GM23248 (cell line): Measurements from ENCODE around the gene PTPN1. TPM values are rescaled to one million over a fixed set of nuclear protein-coding genes. Genes with fewer than 3 reads are reported as not detected.

Source experiments
- DNase-seq: peaks from one replicate; pipeline ENCODE4 v3.0.0-alpha.2; 2015
- H2AFZ ChIP-seq: fragments of 200-600 bp; sonication (generic); 2 replicates; pipeline ENCODE4 v1.6.1; 2016; ENCODE audit warnings: antibody characterized with exemption
- H3F3A ChIP-seq: fragments of 200-600 bp; sonication (generic); 2 replicates; pipeline ENCODE4 v1.6.1; 2016; ENCODE audit warnings: mild to moderate bottlenecking, antibody characterized with exemption, mixed run types; ENCODE audit not compliant: insufficient read depth
- H3K27ac ChIP-seq: fragments of 200-600 bp; sonication (generic); 2 replicates; pipeline ENCODE4 v1.5.1; 2016; ENCODE audit warnings: mild to moderate bottlenecking
- H3K27me3 ChIP-seq: fragments of 200-600 bp; sonication (generic); replicated peaks from 2 replicates; pipeline ENCODE4 v1.6.1; 2016; ENCODE audit warnings: mild to moderate bottlenecking; ENCODE audit not compliant: insufficient read depth
- H3K36me3 ChIP-seq: fragments of 200-600 bp; sonication (generic); 2 replicates; pipeline ENCODE4 v1.6.1; 2016; ENCODE audit warnings: low read depth, mild to moderate bottlenecking
- H3K4me1 ChIP-seq: fragments of 200-600 bp; sonication (generic); 2 replicates; pipeline ENCODE4 v1.6.1; 2016; ENCODE audit warnings: mild to moderate bottlenecking; ENCODE audit not compliant: insufficient read depth
- H3K4me2 ChIP-seq: fragments of 200-600 bp; sonication (generic); one replicate; pipeline ENCODE4 v1.6.1; 2016; ENCODE audit warnings: mild to moderate bottlenecking; ENCODE audit not compliant: unreplicated experiment
- H3K4me3 ChIP-seq: fragments of 200-600 bp; sonication (generic); 2 replicates; pipeline ENCODE4 v1.5.1; 2016; ENCODE audit warnings: mild to moderate bottlenecking
- H3K79me2 ChIP-seq: fragments of 200-600 bp; sonication (generic); 2 replicates; pipeline ENCODE4 v1.6.1; 2016; ENCODE audit warnings: mild to moderate bottlenecking; ENCODE audit not compliant: insufficient read depth
- H3K9ac ChIP-seq: fragments of 200-600 bp; sonication (generic); 2 replicates; pipeline ENCODE4 v1.6.1; 2016; ENCODE audit warnings: mild to moderate bottlenecking
- H3K9me2 ChIP-seq: fragments of 200-600 bp; sonication (generic); 2 replicates; pipeline ENCODE4 v1.6.1; 2016; ENCODE audit warnings: mixed run types, mild to moderate bottlenecking, moderate library complexity; ENCODE audit not compliant: insufficient read depth
- H3K9me3 ChIP-seq: fragments of 200-600 bp; sonication (generic); one replicate; pipeline ENCODE4 v1.6.1; 2017; ENCODE audit warnings: low read depth
- H4K20me1 ChIP-seq: fragments of 200-600 bp; sonication (generic); 2 replicates; pipeline ENCODE4 v1.6.0; 2016; ENCODE audit not compliant: insufficient read depth
- EZH2 ChIP-seq: fragments of 200-600 bp; sonication (generic); IDR thresholded peaks from 2 replicates; pipeline ENCODE4 v1.6.1; 2018; ENCODE audit warnings: antibody characterized with exemption, mild to moderate bottlenecking; ENCODE audit not compliant: insufficient read depth, poor library complexity, severe bottlenecking
- EZH2phosphoT487 ChIP-seq: fragments of 200-600 bp; sonication (generic); IDR thresholded peaks from 2 replicates; pipeline ENCODE4 v1.6.1; 2018; ENCODE audit warnings: antibody characterized with exemption, moderate library complexity, mild to moderate bottlenecking, low read depth; ENCODE audit not compliant: insufficient read depth
- WGBS, 2 experiments: methylation state at CpG; one replicate each; pipeline ENCODE4 v1.1.6; 2015 to 2017; ENCODE audit warnings: low lambda C conversion rate in 2 of 2, low coverage in 1 of 2; ENCODE audit errors: missing lambda C conversion rate in 2 of 2; 5-methylcytosine and 5-hydroxymethylcytosine counted together
- in situ Hi-C: fragments of 300-500 bp; cut with MboI; formaldehyde crosslinking; loops from 2 replicates; pipeline ENCODE4 v1.15.0; 2020
- polyA plus RNA-seq: library from polyadenylated mRNA; unstranded; fragments of >200 nt; fragmentation: Nextera tagmentation; extraction: Ambion mirVana; gene quantifications from 2 replicates; pipeline ENCODE4 v1.2.1, GENCODE V29; 2016
- total RNA-seq: library from RNA; depleted of rRNA; stranded (reverse); fragments of >200 nt; shearing (Covaris generic); gene quantifications from 2 replicates; pipeline ENCODE4 v1.2.3, GENCODE V29; 2014

PTPN1 gene
- total and polyA plus RNA-seq, 2 experiments from 2014 or later = 18.9 to 22.8 TPM

DNA sequence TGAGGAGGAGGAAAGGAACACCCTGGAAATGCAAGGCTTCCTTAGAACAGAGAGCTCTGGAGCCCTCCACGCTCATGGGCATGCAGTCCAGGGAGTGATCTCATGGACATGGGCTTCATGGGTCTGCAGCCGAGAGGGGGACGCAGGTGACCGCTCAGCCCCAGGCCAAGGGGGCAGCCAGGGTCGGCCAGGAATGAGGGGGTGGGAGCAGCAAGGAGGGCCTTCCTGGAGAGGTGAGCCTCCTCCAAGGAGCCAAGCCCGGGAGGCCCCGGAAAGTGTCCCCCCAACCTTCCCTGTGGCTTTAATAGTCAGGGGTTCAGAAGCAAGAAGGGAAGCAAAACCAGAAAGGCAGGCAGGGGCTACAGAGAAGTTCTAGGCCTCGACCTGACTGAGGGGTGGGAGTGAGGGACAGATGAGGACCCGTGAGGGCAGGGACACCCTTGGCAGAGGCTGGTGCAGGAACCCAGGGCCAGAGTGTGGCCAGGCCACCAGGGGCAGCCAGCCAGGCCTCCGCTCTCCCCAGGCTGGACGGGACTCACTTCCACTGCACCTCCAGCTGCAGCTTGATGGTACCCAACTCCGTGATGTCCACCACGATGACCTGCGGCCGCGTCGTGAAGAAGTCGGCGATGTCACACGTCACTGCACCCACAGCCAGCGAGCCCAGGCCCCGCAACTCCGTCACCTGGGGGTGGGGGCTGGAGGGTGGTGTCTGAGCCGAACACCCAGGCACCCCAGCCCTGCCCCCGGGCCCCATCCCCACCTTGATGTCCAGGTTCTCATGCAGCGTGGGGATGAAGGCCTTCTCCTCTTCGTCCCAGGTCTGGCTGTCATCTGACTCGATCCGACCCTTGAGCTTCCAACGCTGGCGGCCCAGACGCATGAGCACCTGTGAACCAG is 97.9 kb downstream of the PTPN1 start:
- 88 to 92% methylated on average over 10 to 32 of the region's 32 CpGs for WGBS, 2 experiments
- DNase-seq = no peak
- Histone ChIP-seq H2AFZ (no peak overlapping the region), H3K9ac (no peak overlapping the region), H3K36me3 (no peaks in the 10 kb centered on the region), H3K4me1 (0 out of 2 replicates have a peak, but pooled peaks cover 8% of the 10 kb centered on the region), H3K9me3 (no peaks in the 10 kb centered on the region), H3K9me2 (no peaks in the 10 kb centered on the region), H4K20me1 (no peaks in the 10 kb centered on the region), H3K27ac (no peak overlapping the region), H3K4me3 (no peak overlapping the region), H3K4me2 (no peak overlapping the region), H3K27me3 (no peaks in the 10 kb centered on the region), H3F3A (no peaks in the 10 kb centered on the region), H3K79me2 (no peaks in the 10 kb centered on the region)
- no peak for TF ChIP-seq EZH2phosphoT487
- TF ChIP-seq EZH2 = no peak
- in situ Hi-C loops = no loop called here

DNA sequence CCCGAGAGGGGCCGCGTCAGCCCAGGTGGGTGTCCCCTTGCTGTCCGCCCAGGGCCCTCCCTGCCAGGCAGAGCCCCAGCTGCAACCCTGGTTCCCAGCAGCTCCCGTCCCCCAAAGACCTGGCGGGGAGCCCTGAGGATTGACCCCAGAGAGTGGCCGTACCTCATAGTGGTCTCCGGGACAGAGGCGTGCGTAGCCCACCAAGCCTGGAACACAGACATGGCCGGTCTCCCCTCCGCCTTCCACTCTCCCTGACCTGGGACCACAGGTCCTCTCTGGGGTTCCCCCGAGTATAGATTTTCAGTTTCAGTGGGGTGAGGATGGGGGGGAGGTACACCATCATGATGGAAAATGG is 98.5 kb downstream of the PTPN1 start:
- DNase-seq = no peak
- TF ChIP-seq EZH2phosphoT487 (no peak), EZH2 (no peak)
- no peaks in the 10 kb centered on the region for H3K9me2 ChIP-seq

DNA sequence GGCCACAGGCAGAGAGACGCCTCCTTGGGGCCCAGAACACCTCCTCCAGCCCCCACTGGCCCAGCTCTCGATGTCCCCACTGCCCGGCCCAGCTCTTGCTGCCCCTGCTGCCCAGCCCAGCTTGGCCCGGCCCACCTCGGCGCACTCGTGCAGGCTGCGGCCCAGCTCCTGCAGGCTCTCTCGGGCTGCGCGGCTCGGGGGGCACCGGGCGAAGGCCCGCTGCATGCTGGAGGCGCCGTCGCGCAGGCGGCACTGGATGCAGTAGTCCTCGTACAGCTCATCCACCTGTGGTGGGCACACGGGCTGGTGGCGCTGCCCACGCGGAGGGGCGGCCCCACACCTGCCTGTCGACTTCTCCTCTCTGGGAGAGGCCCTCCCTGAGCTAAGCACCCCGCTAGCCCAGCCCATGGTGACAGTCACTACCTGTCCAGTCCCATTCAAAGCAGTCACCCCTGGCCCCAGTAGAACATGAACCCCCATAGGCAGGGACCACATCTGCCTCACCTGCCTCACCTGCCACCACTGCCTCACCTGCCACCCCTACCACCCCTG is 99.3 kb downstream of the PTPN1 start:
- no peak for DNase-seq
- Histone ChIP-seq H2AFZ (no peak overlapping the region), H3K9me2 (no peaks in the 10 kb centered on the region), H3K36me3 (no peaks in the 10 kb centered on the region), H3K4me1 (0 out of 2 replicates have a peak, but pooled peaks cover 8% of the 10 kb centered on the region), H4K20me1 (no peaks in the 10 kb centered on the region), H3K4me2 (no peak overlapping the region), H3K9ac (no peak overlapping the region), H3K79me2 (no peaks in the 10 kb centered on the region), H3F3A (no peaks in the 10 kb centered on the region), H3K4me3 (no peak overlapping the region), H3K9me3 (no peaks in the 10 kb centered on the region), H3K27ac (no peak overlapping the region), H3K27me3 (no peaks in the 10 kb centered on the region)
- 93 to 95% methylated on average over 13 to 28 of the region's 28 CpGs for WGBS, 2 experiments
- in situ Hi-C loops = no loop called here
- TF ChIP-seq EZH2 (no peak), EZH2phosphoT487 (no peak)

More for the DNA sequence above, 98.5 kb downstream of the PTPN1 start:
- no peaks in the 10 kb centered on the region for H3K9me3 ChIP-seq
- H3K4me1 ChIP-seq = 0 out of 2 replicates have a peak, but pooled peaks cover 8% of the 10 kb centered on the region
- no peaks in the 10 kb centered on the region for H3K36me3 ChIP-seq
- in situ Hi-C loops = no loop called here
- no peak overlapping the region for H3K4me3 ChIP-seq
- no peak overlapping the region for H3K9ac ChIP-seq
- H2AFZ ChIP-seq = no peak overlapping the region
- no peaks in the 10 kb centered on the region for H3K79me2 ChIP-seq
- no peak overlapping the region for H3K27ac ChIP-seq
- H4K20me1 ChIP-seq = no peaks in the 10 kb centered on the region
- no peaks in the 10 kb centered on the region for H3K27me3 ChIP-seq
- WGBS, 2 experiments = 94 to 95% methylated on average over 13 of the region's 13 CpGs
- H3K4me2 ChIP-seq = no peak overlapping the region
- H3F3A ChIP-seq = no peaks in the 10 kb centered on the region

DNA sequence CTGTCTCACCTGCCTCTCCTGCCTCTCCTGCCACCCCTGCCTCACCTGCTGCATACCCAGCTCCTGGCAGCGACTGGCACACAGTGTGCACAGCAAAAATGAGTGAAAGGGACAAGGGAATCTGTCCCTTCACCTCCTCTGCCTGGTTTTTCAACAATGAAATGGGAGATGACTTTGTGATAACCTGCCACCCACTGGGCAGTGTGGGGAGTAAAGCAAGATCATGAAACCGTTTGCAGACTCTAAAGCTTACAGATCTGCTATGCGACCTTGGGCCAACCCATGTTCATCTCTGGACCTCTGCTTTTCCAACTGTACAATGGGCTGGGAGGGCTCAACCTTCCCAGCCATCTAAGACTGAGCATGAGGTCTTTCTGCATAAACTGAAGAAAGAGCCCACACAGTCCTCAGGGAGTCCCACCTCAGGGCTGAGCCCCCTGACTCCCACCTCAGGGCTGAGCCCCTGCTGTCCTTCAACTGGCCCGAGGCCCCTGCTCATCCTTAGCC is 100.1 kb downstream of the PTPN1 start:
- H3K9me3 ChIP-seq = no peaks in the 10 kb centered on the region
- H3K27ac ChIP-seq = no peak overlapping the region
- H3K36me3 ChIP-seq = no peaks in the 10 kb centered on the region
- H3K4me2 ChIP-seq = no peak overlapping the region
- H3F3A ChIP-seq = no peaks in the 10 kb centered on the region
- no peak for DNase-seq
- TF ChIP-seq EZH2 (no peak), EZH2phosphoT487 (no peak)
- no peaks in the 10 kb centered on the region for H3K27me3 ChIP-seq
- H3K9me2 ChIP-seq = no peaks in the 10 kb centered on the region
- no peak overlapping the region for H3K9ac ChIP-seq
- H2AFZ ChIP-seq = no peak overlapping the region
- H3K79me2 ChIP-seq = no peaks in the 10 kb centered on the region
- no peak overlapping the region for H3K4me3 ChIP-seq
- WGBS, 2 experiments = 65 to 66% methylated on average over 4 of the region's 4 CpGs
- 0 out of 2 replicates have a peak, but pooled peaks cover 8% of the 10 kb centered on the region for H3K4me1 ChIP-seq
- no peaks in the 10 kb centered on the region for H4K20me1 ChIP-seq
- in situ Hi-C loops = no loop called here
